Cardiac muscle cell (in vitro differentiated cells and primary cell): ENCODE results near the gene MAPK4. TPM values are rescaled to one million over a fixed set of nuclear protein-coding genes. Genes with fewer than 3 reads are reported as not detected.
A peak's percentile ranks its signal among the peaks of the same experiment; 100 is the strongest.
"Not testable (repeated sequence)": the region's sequence is repeated elsewhere in the genome, so short reads cannot be mapped to it uniquely, and the experiment has no call there.

Experiments
- DNase-seq, 2 donors: peaks; one replicate each; pipeline versions ENCODE4 v3.0.0 to v3.0.0-alpha.2; 2010 to 2017; ENCODE audit warnings: low read depth in 1 of 2, low spot score in 1 of 2
- H3K27ac ChIP-seq: fragments of 200-600 bp; sonication (generic); 2 replicates; pipeline ENCODE4 v1.5.1; 2016
- H3K27me3 ChIP-seq: fragments of 200-600 bp; sonication (generic); 2 replicates; pipeline ENCODE4 v1.6.0; 2016; ENCODE audit warnings: control low read depth
- H3K36me3 ChIP-seq: fragments of 200-600 bp; sonication (generic); 2 replicates; pipeline ENCODE4 v1.5.1; 2016; ENCODE audit warnings: control low read depth
- H3K4me1 ChIP-seq: fragments of 200-600 bp; sonication (generic); 2 replicates; pipeline ENCODE4 v1.8.1; 2017; ENCODE audit warnings: low read depth, mild to moderate bottlenecking, mixed run types
- H3K4me3 ChIP-seq: fragments of 200-600 bp; sonication (generic); 2 replicates; pipeline ENCODE4 v1.5.1; 2016; ENCODE audit warnings: mild to moderate bottlenecking
- H3K9me3 ChIP-seq: fragments of 200-600 bp; sonication (generic); 2 replicates; pipeline ENCODE4 v1.5.1; 2017; ENCODE audit warnings: low read depth, mild to moderate bottlenecking, control low read depth
- polyA plus RNA-seq: library from polyadenylated mRNA; unstranded; fragments of >200 nt; fragmentation: Nextera tagmentation; extraction: Ambion mirVana; gene quantifications from 2 replicates; pipeline ENCODE4 v1.2.1, GENCODE V29; 2016
- total RNA-seq: library from RNA; depleted of rRNA; stranded (reverse); fragments of >200 nt; gene quantifications from 2 replicates; pipeline ENCODE4 v1.2.3, GENCODE V29; 2016
- TF ChIP-seq, protein P1 (sequence below): IDR thresholded peaks from 2 replicates; pipeline ENCODE4 v1.5.1; 2012; ENCODE audit warnings: low read depth, mild to moderate bottlenecking, low read length

Gene MAPK4
- total and polyA plus RNA-seq, 2 experiments from 2014 or later = 36.9 to 68.9 TPM

DNA sequence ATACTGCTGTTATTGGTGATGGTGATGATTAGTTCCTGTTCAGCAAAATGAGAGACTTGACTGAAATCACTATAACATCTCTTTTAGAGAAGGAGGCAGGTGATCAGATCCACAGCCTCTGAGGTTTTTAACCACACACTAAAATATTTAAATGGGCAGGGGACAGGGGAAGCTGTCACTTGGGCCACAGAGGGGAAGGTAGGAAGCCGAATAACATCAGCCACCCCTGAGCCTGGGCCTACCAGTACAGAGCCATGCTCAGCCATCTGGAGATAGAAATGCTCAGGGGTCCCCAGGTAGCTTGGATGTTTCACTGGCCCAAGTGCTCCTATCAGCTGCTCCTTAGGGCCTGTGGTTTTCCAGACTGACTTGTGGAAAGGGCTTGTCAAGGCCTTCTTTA lies 137.6 kb downstream of the MAPK4 start:
- Histone ChIP-seq H3K4me1 (peaks cover 33% of the 10 kb centered on the region), H3K27ac (peak overlapping the region; percentile 15), H3K36me3 (no peaks in the 10 kb centered on the region), H3K9me3 (no peaks in the 10 kb centered on the region), H3K27me3 (no peaks in the 10 kb centered on the region), H3K4me3 (no peak overlapping the region)
- TF ChIP-seq, protein P1, sequence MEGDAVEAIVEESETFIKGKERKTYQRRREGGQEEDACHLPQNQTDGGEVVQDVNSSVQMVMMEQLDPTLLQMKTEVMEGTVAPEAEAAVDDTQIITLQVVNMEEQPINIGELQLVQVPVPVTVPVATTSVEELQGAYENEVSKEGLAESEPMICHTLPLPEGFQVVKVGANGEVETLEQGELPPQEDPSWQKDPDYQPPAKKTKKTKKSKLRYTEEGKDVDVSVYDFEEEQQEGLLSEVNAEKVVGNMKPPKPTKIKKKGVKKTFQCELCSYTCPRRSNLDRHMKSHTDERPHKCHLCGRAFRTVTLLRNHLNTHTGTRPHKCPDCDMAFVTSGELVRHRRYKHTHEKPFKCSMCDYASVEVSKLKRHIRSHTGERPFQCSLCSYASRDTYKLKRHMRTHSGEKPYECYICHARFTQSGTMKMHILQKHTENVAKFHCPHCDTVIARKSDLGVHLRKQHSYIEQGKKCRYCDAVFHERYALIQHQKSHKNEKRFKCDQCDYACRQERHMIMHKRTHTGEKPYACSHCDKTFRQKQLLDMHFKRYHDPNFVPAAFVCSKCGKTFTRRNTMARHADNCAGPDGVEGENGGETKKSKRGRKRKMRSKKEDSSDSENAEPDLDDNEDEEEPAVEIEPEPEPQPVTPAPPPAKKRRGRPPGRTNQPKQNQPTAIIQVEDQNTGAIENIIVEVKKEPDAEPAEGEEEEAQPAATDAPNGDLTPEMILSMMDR = no peak
- peak in 1 of 2 donors; percentile 71 for DNase-seq

DNA sequence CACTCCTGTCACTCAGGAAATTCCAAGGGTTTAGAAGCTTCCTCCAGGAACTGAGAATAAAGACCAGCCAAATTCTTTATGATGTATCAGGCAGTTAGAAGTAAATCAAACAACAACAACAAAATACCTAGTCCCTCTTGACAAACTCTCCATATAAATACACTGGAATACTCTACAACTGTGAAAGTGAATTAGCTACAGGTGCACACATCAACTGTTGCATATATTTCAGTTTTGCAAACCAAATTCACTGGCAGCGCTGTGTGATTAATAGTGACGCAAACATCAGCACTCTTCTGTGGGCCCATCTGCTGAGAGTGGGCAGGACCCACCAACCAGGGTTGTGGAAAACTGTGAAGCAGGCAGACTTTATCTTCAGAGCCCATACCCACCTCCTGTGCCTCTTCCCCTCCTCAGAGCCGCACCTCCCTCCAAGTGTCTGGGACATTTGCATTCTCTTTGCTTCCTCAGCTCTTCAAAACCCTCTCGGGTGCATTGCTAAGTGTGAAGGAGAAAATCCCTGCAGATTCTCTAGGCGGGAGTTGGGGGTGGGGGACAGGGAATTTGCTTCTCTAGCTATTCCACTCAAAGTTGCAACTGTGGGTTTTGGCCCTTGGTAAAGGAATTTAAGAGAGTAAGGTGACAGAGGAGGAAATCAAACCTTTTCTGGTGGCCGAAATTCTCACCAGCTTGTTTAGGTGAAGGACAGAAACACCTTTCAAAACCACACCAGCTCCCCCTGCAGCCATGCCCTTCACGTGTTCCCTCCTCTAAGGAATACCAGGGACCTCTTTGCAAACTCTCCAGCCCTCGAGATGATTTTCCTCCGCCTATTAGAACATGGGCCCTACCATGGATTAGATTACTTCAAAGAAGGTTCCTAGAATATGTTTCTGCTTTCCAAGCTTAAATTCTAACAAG lies 140.6 kb downstream of the MAPK4 start:
- Histone ChIP-seq H3K4me1 (peaks cover 41% of the 10 kb centered on the region), H3K36me3 (no peaks in the 10 kb centered on the region), H3K27me3 (no peaks in the 10 kb centered on the region), H3K27ac (no peak overlapping the region), H3K9me3 (no peaks in the 10 kb centered on the region), H3K4me3 (no peak overlapping the region)
- DNase-seq = no peak
- TF ChIP-seq, protein P1 = no peak

DNA sequence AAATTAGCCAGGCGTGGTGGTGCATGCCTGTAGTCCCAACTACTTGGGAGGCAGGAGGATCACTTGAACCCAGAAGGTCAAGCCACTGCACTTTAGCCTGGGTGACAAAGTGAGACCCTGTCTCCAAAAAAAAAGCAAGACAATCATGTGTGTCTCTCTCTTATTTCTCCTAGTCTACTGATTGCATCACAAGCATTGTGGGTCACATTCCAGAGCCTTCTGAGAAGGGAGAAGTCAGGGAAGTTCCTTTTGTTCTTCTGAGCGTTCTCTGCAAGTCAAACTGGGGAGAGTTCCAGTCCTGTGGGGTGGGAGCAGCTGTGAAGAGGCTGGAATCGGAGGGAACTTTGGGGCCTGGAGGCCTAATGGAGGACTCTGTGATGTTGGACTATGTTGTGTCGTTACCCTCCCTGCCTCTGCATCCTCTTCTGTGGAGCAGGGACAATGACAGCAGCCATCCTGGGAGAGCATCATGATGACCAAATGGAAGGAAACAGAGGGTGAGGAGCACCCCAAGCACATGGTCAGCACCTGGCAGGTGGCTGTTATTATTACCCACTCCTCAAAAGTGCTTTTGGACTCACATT lies 144.6 kb downstream of the MAPK4 start:
- TF ChIP-seq, protein P1 = no peak
- Histone ChIP-seq H3K27ac (no peak overlapping the region), H3K36me3 (no peaks in the 10 kb centered on the region), H3K4me1 (peaks cover 55% of the 10 kb centered on the region), H3K27me3 (no peaks in the 10 kb centered on the region), H3K9me3 (no peaks in the 10 kb centered on the region), H3K4me3 (no peak overlapping the region)
- peak in 1 of 2 donors; percentile 51 for DNase-seq

DNA sequence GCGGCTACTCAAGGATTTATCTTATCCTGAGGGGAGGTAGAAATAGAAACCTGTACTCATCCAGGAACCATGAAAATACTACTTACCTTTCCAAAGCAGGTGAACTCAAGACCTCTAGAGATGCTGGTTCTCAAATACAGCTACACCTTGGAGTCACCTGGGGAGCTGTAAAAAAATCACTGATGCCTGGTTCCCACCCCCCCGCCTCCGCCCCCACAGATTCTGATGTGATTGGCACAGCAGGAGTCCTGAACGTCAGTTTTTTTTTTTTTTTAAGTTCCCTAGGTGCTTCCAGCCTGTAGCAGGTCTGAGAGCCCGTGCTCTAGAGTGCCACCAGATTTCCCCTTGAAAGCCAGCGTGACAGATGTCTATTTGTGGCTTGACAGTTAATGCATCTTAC lies 146.3 kb downstream of the MAPK4 start:
- Histone ChIP-seq H3K4me1 (peaks cover 56% of the 10 kb centered on the region), H3K27ac (no peak overlapping the region), H3K4me3 (no peak overlapping the region), H3K27me3 (no peaks in the 10 kb centered on the region), H3K9me3 (no peaks in the 10 kb centered on the region), H3K36me3 (no peaks in the 10 kb centered on the region)
- TF ChIP-seq, protein P1 = no peak
- no peak for DNase-seq

DNA sequence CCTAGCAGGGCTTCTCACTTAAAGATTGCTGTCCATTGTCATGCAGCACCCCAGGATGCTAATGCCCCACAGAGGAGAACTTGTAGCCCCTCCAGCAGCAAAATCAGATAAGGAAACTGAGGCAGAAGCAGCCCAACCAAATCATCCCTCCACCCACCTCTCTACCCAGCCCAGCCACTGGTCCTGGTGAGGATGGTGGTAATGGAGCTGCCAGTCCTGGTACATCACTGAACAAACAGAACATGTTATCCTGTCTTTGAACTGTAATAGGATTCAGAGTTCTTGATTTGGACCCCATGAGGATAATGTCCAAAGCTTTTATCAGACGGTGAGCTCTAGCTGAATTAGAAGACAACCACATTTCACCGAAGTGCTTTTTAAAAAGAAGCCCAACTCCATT lies 146.8 kb downstream of the MAPK4 start:
- Histone ChIP-seq H3K36me3 (no peaks in the 10 kb centered on the region), H3K4me3 (no peak overlapping the region), H3K27ac (no peak overlapping the region), H3K27me3 (no peaks in the 10 kb centered on the region), H3K9me3 (no peaks in the 10 kb centered on the region), H3K4me1 (peaks cover 56% of the 10 kb centered on the region)
- DNase-seq = no peak
- TF ChIP-seq, protein P1 = no peak

DNA sequence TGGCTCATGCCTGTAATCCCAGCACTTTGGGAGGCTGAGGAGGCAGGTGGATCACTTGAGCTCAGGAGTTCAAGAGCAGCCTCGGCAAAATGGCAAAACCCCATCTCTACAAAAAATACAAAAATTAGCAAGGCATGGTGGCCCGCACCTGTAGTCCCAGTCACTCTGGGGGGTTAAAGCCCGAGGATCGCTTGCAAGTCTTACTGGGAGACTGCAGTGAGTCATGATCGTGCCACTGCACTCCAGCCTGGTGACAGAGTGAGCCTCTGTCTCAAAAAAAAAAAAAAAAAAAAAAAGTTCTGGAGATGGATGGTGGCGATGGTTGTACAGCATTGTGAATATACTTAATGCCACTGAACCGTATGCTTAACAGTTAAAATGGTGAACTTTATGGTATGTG lies 147.4 kb downstream of the MAPK4 start:
- not testable (repeated sequence) for H3K36me3 ChIP-seq, DNase-seq, H3K4me3 ChIP-seq, H3K9me3 ChIP-seq, H3K27me3 ChIP-seq, H3K27ac ChIP-seq
- peaks cover 56% of the 10 kb centered on the region for H3K4me1 ChIP-seq
